ENCODE measurements around the gene TWIST1.

GRCh38 chr7:19161671-19162070, 44.2 kb upstream of the TWIST1 start:
- TF ChIP-seq, protein P1, sequence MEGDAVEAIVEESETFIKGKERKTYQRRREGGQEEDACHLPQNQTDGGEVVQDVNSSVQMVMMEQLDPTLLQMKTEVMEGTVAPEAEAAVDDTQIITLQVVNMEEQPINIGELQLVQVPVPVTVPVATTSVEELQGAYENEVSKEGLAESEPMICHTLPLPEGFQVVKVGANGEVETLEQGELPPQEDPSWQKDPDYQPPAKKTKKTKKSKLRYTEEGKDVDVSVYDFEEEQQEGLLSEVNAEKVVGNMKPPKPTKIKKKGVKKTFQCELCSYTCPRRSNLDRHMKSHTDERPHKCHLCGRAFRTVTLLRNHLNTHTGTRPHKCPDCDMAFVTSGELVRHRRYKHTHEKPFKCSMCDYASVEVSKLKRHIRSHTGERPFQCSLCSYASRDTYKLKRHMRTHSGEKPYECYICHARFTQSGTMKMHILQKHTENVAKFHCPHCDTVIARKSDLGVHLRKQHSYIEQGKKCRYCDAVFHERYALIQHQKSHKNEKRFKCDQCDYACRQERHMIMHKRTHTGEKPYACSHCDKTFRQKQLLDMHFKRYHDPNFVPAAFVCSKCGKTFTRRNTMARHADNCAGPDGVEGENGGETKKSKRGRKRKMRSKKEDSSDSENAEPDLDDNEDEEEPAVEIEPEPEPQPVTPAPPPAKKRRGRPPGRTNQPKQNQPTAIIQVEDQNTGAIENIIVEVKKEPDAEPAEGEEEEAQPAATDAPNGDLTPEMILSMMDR (conservative IDR thresholded peaks at IDR 0.05; ENCODE audit: low read depth, low read length): no peak
- TF ChIP-seq EZH2 (IDR thresholded peaks at IDR 0.05; ENCODE audit: low read length, unreplicated experiment) (no peak), EZH2phosphoT487 (IDR thresholded peaks at IDR 0.05; ENCODE audit: borderline replicate concordance, low read length) (no peak)

Data from PC-3 (cell line).